Hepatic stellate cell (primary cell): ENCODE results near the gene BACH2.
"Not testable (repeated sequence)": the region's sequence is repeated elsewhere in the genome, so short reads cannot be mapped to it uniquely, and the experiment has no call there.

ENCODE experiments used
- DNase-seq: peaks from one replicate; pipeline ENCODE4 v3.0.0; 2011; ENCODE audit warnings: low spot score

Gene BACH2

GRCh38 chr6:89939144-89939543 lies 357.5 kb downstream of the BACH2 start:
- DNase-seq, result no peak

- DNase-seq, result no peak
These were observed 358.6 kb downstream of the BACH2 start for GRCh38 chr6:89938014-89938413.

- no peak for DNase-seq
These were observed 360.5 kb downstream of the BACH2 start for GRCh38 chr6:89936177-89936576.

- no peak for DNase-seq
These were observed 361.8 kb downstream of the BACH2 start for GRCh38 chr6:89934685-89935366.

GRCh38 chr6:89932245-89932802 lies 364.3 kb downstream of the BACH2 start:
- no peak for DNase-seq

GRCh38 chr6:89930789-89931188 lies 365.9 kb downstream of the BACH2 start:
- DNase-seq, result no peak

GRCh38 chr6:89928604-89929003 lies 368.0 kb downstream of the BACH2 start:
- DNase-seq, result no peak

GRCh38 chr6:89927791-89928550 lies 368.7 kb downstream of the BACH2 start:
- no peak for DNase-seq

- DNase-seq, result no peak
These were observed 369.4 kb downstream of the BACH2 start for GRCh38 chr6:89927264-89927663.

- DNase-seq, result no peak
These were observed 370.8 kb downstream of the BACH2 start for GRCh38 chr6:89925826-89926225.

GRCh38 chr6:89924231-89924630 lies 372.4 kb downstream of the BACH2 start:
- no peak for DNase-seq

GRCh38 chr6:89921691-89922090 lies 375.0 kb downstream of the BACH2 start:
- DNase-seq, result no peak

- no peak for DNase-seq
These were observed 375.4 kb downstream of the BACH2 start for GRCh38 chr6:89921197-89921596.

GRCh38 chr6:89917801-89918366 lies 378.8 kb downstream of the BACH2 start:
- no peak for DNase-seq

GRCh38 chr6:89917216-89917615 lies 379.4 kb downstream of the BACH2 start:
- no peak for DNase-seq

- no peak for DNase-seq
These were observed 380.3 kb downstream of the BACH2 start for GRCh38 chr6:89916136-89916920.

- no peak for DNase-seq
These were observed 385.8 kb downstream of the BACH2 start for GRCh38 chr6:89910902-89911240.

GRCh38 chr6:89910001-89910901 lies 386.4 kb downstream of the BACH2 start:
- not testable (repeated sequence) for DNase-seq

GRCh38 chr6:89895276-89895874 lies 401.3 kb downstream of the BACH2 start:
- peak; percentile 43 for DNase-seq

GRCh38 chr6:89894169-89894568 lies 402.5 kb downstream of the BACH2 start, which contains the start of gene GJA10:
Gene GJA10, plus strand, starts transcription at chr6:89894469. Its CDS starts 0 bp downstream, at chr6:89894469.
- DNase-seq, result no peak

GRCh38 chr6:89892577-89892976 lies 404.1 kb downstream of the BACH2 start:
- not testable (repeated sequence) for DNase-seq
